Neural cell (in vitro differentiated cells): ENCODE data around the gene FBXL22. TPM values are rescaled to one million over a fixed set of nuclear protein-coding genes. Genes with fewer than 3 reads are reported as not detected.
"Not testable (repeated sequence)": the region's sequence is repeated elsewhere in the genome, so short reads cannot be mapped to it uniquely, and the experiment has no call there.

Experiments used
- H2AFZ ChIP-seq: fragments of 200-600, 300-800 bp; sonication (generic), shearing (Covaris generic); 2 replicates; pipeline ENCODE4 v1.6.0; 2014; ENCODE audit warnings: low read depth, mild to moderate bottlenecking, antibody characterized with exemption, low read length, moderate library complexity
- H3F3A ChIP-seq: fragments of 200-600 bp; shearing (Covaris generic); 2 replicates; pipeline ENCODE4 v1.6.1; 2016; ENCODE audit warnings: mild to moderate bottlenecking, moderate library complexity, mixed read lengths, antibody characterized with exemption, low read length; ENCODE audit not compliant: insufficient read depth, poor library complexity, severe bottlenecking
- H3K27ac ChIP-seq: fragments of 200-600, 300-800 bp; sonication (generic), shearing (Covaris generic); 2 replicates; pipeline ENCODE4 v1.5.1; 2014; ENCODE audit warnings: mild to moderate bottlenecking, low read length, moderate library complexity
- H3K27me3 ChIP-seq: fragments of 300-800, 200-600 bp; sonication (generic), shearing (Covaris generic); 2 replicates; pipeline ENCODE4 v1.6.0; 2014; ENCODE audit warnings: mild to moderate bottlenecking, low read depth, low read length, moderate library complexity; ENCODE audit not compliant: insufficient read depth
- H3K36me3 ChIP-seq: fragments of 300-800, 200-600 bp; sonication (generic), shearing (Covaris generic); 2 replicates; pipeline ENCODE4 v1.5.1; 2014; ENCODE audit warnings: mild to moderate bottlenecking, antibody characterized with exemption, low read length, moderate library complexity; ENCODE audit not compliant: insufficient read depth
- H3K4me2 ChIP-seq: fragments of 300-800, 200-600 bp; sonication (generic), shearing (Covaris generic); 2 replicates; pipeline ENCODE4 v1.6.0; 2014; ENCODE audit warnings: mild to moderate bottlenecking, low read length
- H3K4me3 ChIP-seq: fragments of 300-800, 200-600 bp; sonication (generic), shearing (Covaris generic); 2 replicates; pipeline ENCODE4 v1.5.1; 2014; ENCODE audit warnings: mild to moderate bottlenecking, low read length, moderate library complexity
- H3K79me2 ChIP-seq: fragments of 200-600 bp; shearing (Covaris generic); replicated peaks from 2 replicates; pipeline ENCODE4 v1.6.0; 2014; ENCODE audit warnings: mild to moderate bottlenecking, low read length, moderate library complexity; ENCODE audit not compliant: insufficient read depth
- H3K9ac ChIP-seq: fragments of 300-800, 200-600 bp; sonication (generic), shearing (Covaris generic); 2 replicates; pipeline ENCODE4 v1.6.1; 2016; ENCODE audit warnings: mild to moderate bottlenecking, low read length, mixed read lengths
- H3K9me2 ChIP-seq: fragments of 200-600 bp; shearing (Covaris generic); 2 replicates; pipeline ENCODE4 v1.6.1; 2016; ENCODE audit warnings: mild to moderate bottlenecking, low read length, mixed read lengths; ENCODE audit not compliant: insufficient read depth
- H3K9me3 ChIP-seq: fragments of 200-600, 300-800 bp; sonication (generic), shearing (Covaris generic); 2 replicates; pipeline ENCODE4 v1.6.1; 2016; ENCODE audit warnings: mild to moderate bottlenecking, mixed run types, low read length, moderate library complexity, mixed read lengths
- H4K20me1 ChIP-seq: fragments of 200-600 bp; shearing (Covaris generic); 2 replicates; pipeline ENCODE4 v1.6.1; 2016; ENCODE audit warnings: mild to moderate bottlenecking, mixed run types; ENCODE audit not compliant: insufficient read depth
- CTCF ChIP-seq: fragments of 450-650 bp; IDR thresholded peaks from 2 replicates; pipeline ENCODE4 v1.5.1; 2014; ENCODE audit warnings: antibody characterized with exemption, mild to moderate bottlenecking, moderate library complexity; ENCODE audit not compliant: poor library complexity, severe bottlenecking
- EP300 ChIP-seq: fragments of 450-650 bp; conservative IDR thresholded peaks from 2 replicates; pipeline ENCODE4 v1.6.1; 2014; ENCODE audit warnings: antibody characterized with exemption, mild to moderate bottlenecking, moderate library complexity; ENCODE audit not compliant: poor library complexity, severe bottlenecking
- EZH2 ChIP-seq: fragments of 200-600, 300-800 bp; shearing (Covaris generic), sonication (generic); IDR thresholded peaks from 2 replicates; pipeline ENCODE4 v1.6.1; 2014; ENCODE audit warnings: antibody characterized with exemption, low read length, borderline replicate concordance, mild to moderate bottlenecking; ENCODE audit not compliant: insufficient read depth, poor library complexity, severe bottlenecking
- MXI1 ChIP-seq: fragments of 450-650 bp; conservative IDR thresholded peaks from 2 replicates; pipeline ENCODE4 v1.6.1; 2014; ENCODE audit warnings: antibody characterized with exemption, mild to moderate bottlenecking; ENCODE audit not compliant: poor library complexity, severe bottlenecking
- POLR2AphosphoS5 ChIP-seq: IDR thresholded peaks from 2 replicates; pipeline ENCODE4 v1.6.1; 2012
- RAD21 ChIP-seq: fragments of 450-650 bp; conservative IDR thresholded peaks from 2 replicates; pipeline ENCODE4 v1.6.1; 2014; ENCODE audit warnings: antibody characterized with exemption, mild to moderate bottlenecking, moderate library complexity
- REST ChIP-seq: IDR thresholded peaks from 2 replicates; pipeline ENCODE4 v1.6.1; 2012; ENCODE audit warnings: borderline replicate concordance
- SMC3 ChIP-seq: fragments of 450-650 bp; conservative IDR thresholded peaks from 2 replicates; pipeline ENCODE4 v1.6.1; 2014; ENCODE audit warnings: antibody characterized with exemption, mild to moderate bottlenecking, moderate library complexity; ENCODE audit not compliant: poor library complexity
- TAF1 ChIP-seq: IDR thresholded peaks from 2 replicates; pipeline ENCODE4 v1.6.1; 2012; ENCODE audit warnings: low read depth
- polyA plus RNA-seq: library from polyadenylated mRNA; depleted of rRNA; stranded (reverse); fragments of >200 nt; gene quantifications from 2 replicates; pipeline ENCODE4 v1.2.3, GENCODE V29; 2014

Gene FBXL22
- polyA plus RNA-seq, 1 donor from 2014 or later, result 0.41 TPM

GRCh38 chr15:63615935-63616334 lies 18.7 kb downstream of the FBXL22 start:
- no peaks in the 10 kb centered on the region for H3K36me3 ChIP-seq
- TF ChIP-seq EP300 (no peak), EZH2 (no peak), RAD21 (no peak), TAF1 (no peak)
- no peaks in the 10 kb centered on the region for H3F3A ChIP-seq
- no peaks in the 10 kb centered on the region for H3K9me2 ChIP-seq
- no peak overlapping the region for H3K4me3 ChIP-seq
- H3K9ac ChIP-seq, result no peak overlapping the region
- no peaks in the 10 kb centered on the region for H3K27me3 ChIP-seq
- no peaks in the 10 kb centered on the region for H3K79me2 ChIP-seq
- no peaks in the 10 kb centered on the region for H3K9me3 ChIP-seq
- no peak overlapping the region for H2AFZ ChIP-seq
- no peak overlapping the region for H3K27ac ChIP-seq
- H3K4me2 ChIP-seq, result no peak overlapping the region
- no peaks in the 10 kb centered on the region for H4K20me1 ChIP-seq

- not testable (repeated sequence) for H3K27me3 ChIP-seq
These were observed 20.0 kb downstream of the FBXL22 start for GRCh38 chr15:63617147-63617546.

GRCh38 chr15:63617627-63618026 lies 20.4 kb downstream of the FBXL22 start:
- not testable (repeated sequence) for H3K27ac ChIP-seq, H3K4me2 ChIP-seq, H3K79me2 ChIP-seq, H3K9ac ChIP-seq, H3K4me3 ChIP-seq, H3K36me3 ChIP-seq, H3K9me2 ChIP-seq, H2AFZ ChIP-seq, H4K20me1 ChIP-seq, H3F3A ChIP-seq, H3K27me3 ChIP-seq, H3K9me3 ChIP-seq

More at GRCh38 chr15:63617147-63617546, 20.0 kb downstream of the FBXL22 start:
- H3K9me2 ChIP-seq, H2AFZ ChIP-seq, H4K20me1 ChIP-seq, H3K4me2 ChIP-seq, H3F3A ChIP-seq, H3K36me3 ChIP-seq, H3K9ac ChIP-seq, H3K27ac ChIP-seq, H3K4me3 ChIP-seq, H3K79me2 ChIP-seq, H3K9me3 ChIP-seq: not testable (repeated sequence)

- H3K79me2 ChIP-seq, H3K4me3 ChIP-seq, H3F3A ChIP-seq, H4K20me1 ChIP-seq, H2AFZ ChIP-seq, H3K27me3 ChIP-seq, H3K9me3 ChIP-seq, H3K9ac ChIP-seq, H3K4me2 ChIP-seq, H3K36me3 ChIP-seq, H3K9me2 ChIP-seq, H3K27ac ChIP-seq: not testable (repeated sequence)
These were observed 23.6 kb downstream of the FBXL22 start for GRCh38 chr15:63620760-63621159.

- Histone ChIP-seq H3K9me3 (no peaks in the 10 kb centered on the region), H3K9ac (no peak overlapping the region), H4K20me1 (no peaks in the 10 kb centered on the region), H3K27ac (no peak overlapping the region), H3K36me3 (peaks cover 9% of the 10 kb centered on the region), H3K4me3 (no peak overlapping the region), H2AFZ (no peak overlapping the region), H3F3A (no peaks in the 10 kb centered on the region), H3K4me2 (no peak overlapping the region), H3K79me2 (no peaks in the 10 kb centered on the region), H3K9me2 (no peaks in the 10 kb centered on the region), H3K27me3 (no peaks in the 10 kb centered on the region)
- no peak for TF ChIP-seq EZH2
- no peak for TF ChIP-seq POLR2AphosphoS5
- TF ChIP-seq TAF1, result no peak
- TF ChIP-seq CTCF, result no peak
- no peak for TF ChIP-seq MXI1
- no peak for TF ChIP-seq EP300
- no peak for TF ChIP-seq REST
- no peak for TF ChIP-seq SMC3
- TF ChIP-seq RAD21, result no peak
These were observed 26.2 kb downstream of the FBXL22 start for GRCh38 chr15:63623232-63623969.
